NT2/D1 (cell line): ENCODE data around the gene LRRC10.

Experiments
- SUZ12 ChIP-seq: IDR thresholded peaks from 2 replicates; pipeline ENCODE4 v1.6.1; 2011; ENCODE audit not compliant: insufficient read length, insufficient read depth; ENCODE audit errors: extremely low read depth
- ZNF274 ChIP-seq: IDR thresholded peaks from 2 replicates; pipeline ENCODE4 v1.6.1; 2011; ENCODE audit warnings: mild to moderate bottlenecking, low read depth, low read length

GRCh38 chr12:69588527-69588926 lies 22.2 kb downstream of the LRRC10 start:
- TF ChIP-seq ZNF274 (no peak), SUZ12 (no peak)
